H1 (cell line): Measurements from ENCODE around the gene MCM8. TPM values are rescaled to one million over a fixed set of nuclear protein-coding genes. Genes with fewer than 3 reads are reported as not detected.

Experiments
- CTCF ChIA-PET: fragments of 300-600 bp; sonication (Branson Sonifier 250); formaldehyde crosslinking; loops from one replicate; lab custom pipeline; 2021; ENCODE audit not compliant: partially characterized antibody; lab: Charles Lee
- POLR2A ChIA-PET: fragments of 300-600 bp; sonication (Branson Sonifier 250); formaldehyde crosslinking; loops from one replicate; lab custom pipeline; 2021; ENCODE audit warnings: inconsistent platforms; ENCODE audit not compliant: partially characterized antibody; lab: Charles Lee
- DNase-seq, 2 experiments: peaks; one replicate each; pipeline versions ENCODE4 v3.0.0 to v3.0.0-alpha.2; 2010 to 2022; ENCODE audit warnings: low spot score in 2 of 2, low read depth in 1 of 2, mixed read lengths in 1 of 2
- FAIRE-seq: peaks from 2 replicates; lab custom pipeline; 2011; peaks lifted over from hg19 to GRCh38; lab: Jason Lieb, UNC
- H2AFZ ChIP-seq: 2 replicates; pipeline ENCODE4 v1.8.1; 2012; ENCODE audit warnings: low read length, inconsistent platforms
- H2AK5ac ChIP-seq: 2 replicates; pipeline ENCODE4 v1.6.1; 2013; ENCODE audit warnings: low read depth, low read length
- H2BK120ac ChIP-seq: replicated peaks from 2 replicates; pipeline ENCODE3; 2013; ENCODE audit warnings: low read depth, low read length, inconsistent platforms
- H2BK12ac ChIP-seq: 2 replicates; pipeline ENCODE4 v1.6.1; 2013; ENCODE audit warnings: low read depth, low read length
- H2BK15ac ChIP-seq: 2 replicates; pipeline ENCODE4 v1.6.1; 2013; ENCODE audit warnings: low read length
- H2BK20ac ChIP-seq: 2 replicates; pipeline ENCODE4 v1.6.1; 2013; ENCODE audit warnings: low read length
- H2BK5ac ChIP-seq: 2 replicates; pipeline ENCODE4 v1.6.1; 2013; ENCODE audit warnings: low read depth, low read length
- H3K14ac ChIP-seq: 2 replicates; pipeline ENCODE4 v1.6.1; 2013; ENCODE audit warnings: inconsistent platforms; ENCODE audit not compliant: insufficient read length
- H3K18ac ChIP-seq: 2 replicates; pipeline ENCODE4 v1.6.1; 2013; ENCODE audit warnings: low read length; ENCODE audit errors: extremely low read depth
- H3K23ac ChIP-seq: 2 replicates; pipeline ENCODE4 v1.6.1; 2013; ENCODE audit warnings: inconsistent platforms; ENCODE audit not compliant: insufficient read length
- H3K23me2 ChIP-seq: 2 replicates; pipeline ENCODE4 v1.6.1; 2013; ENCODE audit warnings: low read depth, low read length
- H3K27ac ChIP-seq: 2 replicates; pipeline ENCODE4 v1.6.1; 2011; ENCODE audit warnings: low read depth, low read length, inconsistent platforms
- H3K27me3 ChIP-seq, 4 experiments: replicated peaks in 1 of 4; 1 replicate in 1 of 4; 2 replicates in 3 of 4; pipeline versions ENCODE4 v1.6.1 to v1.8.1; 2011 to 2013; ENCODE audit warnings: low read length in 3 of 4, mild to moderate bottlenecking in 3 of 4, inconsistent platforms in 2 of 4, mixed read lengths in 2 of 4, moderate library complexity in 1 of 4; ENCODE audit not compliant: control insufficient read depth in 3 of 4, insufficient read depth in 3 of 4; ENCODE audit errors: extremely low read depth in 1 of 4
- H3K36me3 ChIP-seq, 4 experiments: 2 replicates each; pipeline versions ENCODE4 v1.6.1 to v1.8.1; 2011 to 2013; ENCODE audit warnings: mild to moderate bottlenecking in 4 of 4, low read length in 3 of 4, moderate library complexity in 2 of 4, control low read depth in 1 of 4, inconsistent platforms in 1 of 4; ENCODE audit not compliant: insufficient read depth in 4 of 4, control insufficient read depth in 2 of 4
- H3K4ac ChIP-seq: replicated peaks from 2 replicates; pipeline ENCODE3; 2013; ENCODE audit warnings: low read length, low read depth, mixed read lengths, inconsistent platforms; ENCODE audit not compliant: insufficient read length
- H3K4me1 ChIP-seq, 4 experiments: replicated peaks in 1 of 4; 1 replicate in 1 of 4; 2 replicates in 3 of 4; pipeline versions ENCODE4 v1.6.1 to v1.8.1; 2011 to 2013; ENCODE audit warnings: low read length in 3 of 4, inconsistent platforms in 2 of 4, mixed read lengths in 1 of 4; ENCODE audit not compliant: insufficient read depth in 4 of 4, control insufficient read depth in 3 of 4
- H3K4me2 ChIP-seq, 2 experiments: 2 replicates each; pipeline versions ENCODE4 v1.6.1 to v1.8.1; 2011 to 2013; ENCODE audit warnings: low read depth in 2 of 2, low read length in 2 of 2, control low read depth in 1 of 2, inconsistent platforms in 1 of 2, mild to moderate bottlenecking in 1 of 2; ENCODE audit not compliant: insufficient read depth in 1 of 2
- H3K4me3 ChIP-seq, 4 experiments: fragments of 200-600, 300-600 bp in 1 of 4; sonication (generic), shearing (Covaris generic), sonication (Bioruptor Twin) in 1 of 4; 2 replicates each; pipeline versions ENCODE4 v1.5.1 to v1.8.1; 2011 to 2016; ENCODE audit warnings: low read length in 4 of 4, low read depth in 3 of 4, control low read depth in 2 of 4, inconsistent platforms in 2 of 4, mild to moderate bottlenecking in 2 of 4, mixed read lengths in 1 of 4, moderate library complexity in 1 of 4; ENCODE audit not compliant: insufficient read depth in 2 of 4; ENCODE audit errors: extremely low read depth in 1 of 4
- H3K56ac ChIP-seq: replicated peaks from 2 replicates; pipeline ENCODE3; 2013; ENCODE audit warnings: low read depth, mild to moderate bottlenecking, mixed read lengths, low read length, inconsistent platforms; ENCODE audit not compliant: insufficient read length
- H3K79me1 ChIP-seq: 2 replicates; pipeline ENCODE4 v1.6.1; 2013; ENCODE audit warnings: low read depth, low read length, control low read depth
- H3K79me2 ChIP-seq, 2 experiments: 2 replicates each; pipeline versions ENCODE4 v1.6.1 to v1.8.1; 2012 to 2013; ENCODE audit warnings: low read length in 2 of 2, mild to moderate bottlenecking in 2 of 2, inconsistent platforms in 1 of 2; ENCODE audit not compliant: insufficient read depth in 2 of 2, control insufficient read depth in 1 of 2
- H3K9ac ChIP-seq, 4 experiments: replicated peaks in 1 of 4; 1 replicate in 1 of 4; 2 replicates in 3 of 4; pipeline versions ENCODE4 v1.6.1 to v1.8.1; 2011 to 2013; ENCODE audit warnings: low read depth in 3 of 4, low read length in 3 of 4, control low read depth in 2 of 4, mild to moderate bottlenecking in 2 of 4, moderate library complexity in 2 of 4, inconsistent platforms in 1 of 4; ENCODE audit errors: extremely low read depth in 1 of 4
- H3K9me3 ChIP-seq, 2 experiments: 2 replicates each; pipeline versions ENCODE4 v1.6.1 to v1.8.1; 2012 to 2013; ENCODE audit warnings: mild to moderate bottlenecking in 2 of 2, moderate library complexity in 2 of 2, control low read depth in 1 of 2, inconsistent platforms in 1 of 2, low read depth in 1 of 2, low read length in 1 of 2, mixed read lengths in 1 of 2; ENCODE audit not compliant: insufficient read depth in 2 of 2
- H4K20me1 ChIP-seq, 2 experiments: replicated peaks in 1 of 2; 2 replicates each; pipeline versions ENCODE3 to v1.8.1; 2011 to 2013; ENCODE audit warnings: inconsistent platforms in 2 of 2, low read length in 2 of 2, mild to moderate bottlenecking in 1 of 2; ENCODE audit not compliant: insufficient read depth in 2 of 2, control insufficient read depth in 1 of 2
- H4K5ac ChIP-seq: 2 replicates; pipeline ENCODE4 v1.6.1; 2013; ENCODE audit warnings: low read length, low read depth, mixed read lengths, inconsistent platforms; ENCODE audit not compliant: insufficient read length
- H4K8ac ChIP-seq: 2 replicates; pipeline ENCODE4 v1.8.0; 2013; ENCODE audit warnings: mild to moderate bottlenecking, moderate library complexity, low read length, inconsistent platforms; ENCODE audit not compliant: insufficient read depth; ENCODE audit errors: extremely low read depth
- H4K91ac ChIP-seq: replicated peaks from 2 replicates; pipeline ENCODE3; 2013; ENCODE audit warnings: low read length, mixed read lengths, inconsistent platforms; ENCODE audit not compliant: insufficient read length
- CHD2 ChIP-seq: IDR thresholded peaks from 2 replicates; pipeline ENCODE4 v1.6.1; 2012; ENCODE audit warnings: low read length, improper control_type of control experiment
- SAP30 ChIP-seq: fragments of 300-600 bp; sonication (generic); IDR thresholded peaks from 2 replicates; pipeline ENCODE4 v1.7.1; 2012; ENCODE audit warnings: low read length, moderate library complexity, mild to moderate bottlenecking, inconsistent platforms; ENCODE audit not compliant: insufficient read depth, insufficient replicate concordance
- YY1 ChIP-seq: IDR thresholded peaks from 2 replicates; pipeline ENCODE4 v1.6.1; 2011; ENCODE audit warnings: low read depth, mild to moderate bottlenecking, low read length
- ZNF274 ChIP-seq: IDR thresholded peaks from 2 replicates; pipeline ENCODE4 v1.7.0; 2012; ENCODE audit warnings: low read length, borderline replicate concordance; ENCODE audit errors: extremely low read depth
- WGBS, 2 experiments: shearing (Covaris generic) in 1 of 2; methylation state at CpG; one replicate each; pipeline versions ENCODE4 v1.1.6 to v1.1.7; 2013 to 2015; ENCODE audit warnings: low lambda C conversion rate in 2 of 2, mixed read lengths in 2 of 2, inconsistent platforms in 1 of 2, low coverage in 1 of 2, missing lambda C conversion rate in 1 of 2; ENCODE audit not compliant: insufficient replicate concordance in 2 of 2, insufficient coverage in 1 of 2, insufficient read length in 1 of 2; ENCODE audit errors: extremely low coverage in 1 of 2, missing lambda C conversion rate in 1 of 2; 5-methylcytosine and 5-hydroxymethylcytosine counted together
- polyA plus RNA-seq, 7 experiments: library from polyadenylated mRNA; depleted of rRNA in 3 of 7; stranded (reverse) in 5 of 7; unstranded in 2 of 7; fragments of >200 nt in 5 of 7; fragments of 200-250 nt in 2 of 7; gene quantifications; 1 replicate in 5 of 7; 2 replicates in 1 of 7; 4 replicates in 1 of 7; pipeline versions ENCODE4 v1.2.1 to v1.2.3, GENCODE V29; 2011 to 2013; ENCODE audit warnings: missing spikeins in 2 of 7, mixed read lengths in 2 of 7
- total RNA-seq: library from RNA; stranded (reverse); fragmentation: NEBNext Ultra II Directional; extraction: Animal tissue kit (Norgen Biotek cat#: 25700); gene quantifications from 2 replicates; pipeline ENCODE4 v1.2.1, GENCODE V29; 2021
- TF ChIP-seq, protein P1 (sequence below): IDR thresholded peaks from 2 replicates; pipeline ENCODE4 v1.6.1; 2012; ENCODE audit warnings: inconsistent platforms

MCM8 gene
- total and polyA plus RNA-seq, 2 of the 8 experiments (the other 6 are each of a cell fraction or from before 2014, with no cell fraction given), result 7.1 to 31.9 TPM

DNA sequence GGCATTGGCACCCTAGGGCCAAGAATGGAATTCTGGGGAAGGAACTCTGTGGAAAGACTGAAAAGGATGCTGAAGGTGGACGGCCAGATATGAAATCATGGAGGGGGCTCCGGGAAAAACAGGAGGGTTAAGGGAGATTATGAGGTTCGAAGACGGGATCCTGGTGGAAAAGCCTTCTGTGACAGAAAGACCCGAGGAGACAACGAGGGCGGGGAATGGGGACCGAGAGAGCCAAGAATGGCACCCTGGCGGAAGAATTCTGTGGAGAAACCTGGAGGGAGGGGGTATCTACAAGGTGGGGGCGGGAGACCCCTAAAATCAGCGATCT lies 545 bp upstream of the MCM8 start:
- Histone ChIP-seq H4K20me1 (no peaks in the 10 kb centered on the region), H3K36me3 (peaks cover 10 to 44% (median 33%) of the 10 kb centered on the region in 4 experiments), H3K4me2 (peak overlapping the region; percentile 73), H3K9ac (peak overlapping the region; percentile 62 to 76 (median 70)), H3K14ac (no peak overlapping the region), H3K79me2 (peaks cover 0 to 42% of the 10 kb centered on the region in 2 experiments; a peak in 3 of 4 replicates), H3K27me3 (no peaks in the 10 kb centered on the region), H3K27ac (no peak overlapping the region), H4K5ac (peak overlapping the region; percentile 59)
- no peak for FAIRE-seq
- no peak for TF ChIP-seq SAP30
- TF ChIP-seq, protein P1, sequence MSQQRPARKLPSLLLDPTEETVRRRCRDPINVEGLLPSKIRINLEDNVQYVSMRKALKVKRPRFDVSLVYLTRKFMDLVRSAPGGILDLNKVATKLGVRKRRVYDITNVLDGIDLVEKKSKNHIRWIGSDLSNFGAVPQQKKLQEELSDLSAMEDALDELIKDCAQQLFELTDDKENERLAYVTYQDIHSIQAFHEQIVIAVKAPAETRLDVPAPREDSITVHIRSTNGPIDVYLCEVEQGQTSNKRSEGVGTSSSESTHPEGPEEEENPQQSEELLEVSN, result no peak
- no peak for TF ChIP-seq ZNF274
- no peak for TF ChIP-seq YY1
- TF ChIP-seq CHD2, result no peak
- TF ChIP-seq, all 59 proteins: peak for 0
- H2AK5ac ChIP-seq, result no peak overlapping the region
- H2BK15ac ChIP-seq, result no peak overlapping the region
- H3K4me1 ChIP-seq, result peaks cover 0 to 5% (median 1%) of the 10 kb centered on the region in 4 experiments; a peak in 4 of 7 replicates
- no peak overlapping the region for H2BK120ac ChIP-seq
- no peak overlapping the region for H2BK20ac ChIP-seq
- peak overlapping the region; percentile 84; the same call in 1 of the 2 replicates for H3K18ac ChIP-seq
- H3K9me3 ChIP-seq, result no peaks in the 10 kb centered on the region
- no peak for DNase-seq
- peak overlapping the region; percentile 11 for H3K4ac ChIP-seq
- H2AFZ ChIP-seq, result peak overlapping the region; percentile 95
- no peak overlapping the region for H4K91ac ChIP-seq
- peak overlapping the region; percentile 52 for H3K56ac ChIP-seq
- H4K8ac ChIP-seq, result peak overlapping the region; percentile 81
- peak overlapping the region; percentile 84 to 92 (median 87) for H3K4me3 ChIP-seq
- peaks cover 6% of the 10 kb centered on the region; the same call in 1 of the 2 replicates for H3K79me1 ChIP-seq
- H3K23ac ChIP-seq, result no peak overlapping the region
- H2BK5ac ChIP-seq, result peak overlapping the region; percentile 35; the same call in 1 of the 2 replicates
- POLR2A ChIA-PET, result no interaction called here
- peaks cover 5% of the 10 kb centered on the region for H3K23me2 ChIP-seq
- CTCF ChIA-PET, result no interaction called here
- WGBS, 2 experiments, result 4% methylated on average over 11 of the region's 11 CpGs; no CpG with 5 or more reads in 1 of the 2 experiments
- peak overlapping the region; percentile 41; the same call in 1 of the 2 replicates for H2BK12ac ChIP-seq
